Loucy (cell line): ENCODE data around the gene SCRN2.

Source experiments
- CTCF ChIP-seq: fragments of 200-600 bp; sonication (generic); conservative IDR thresholded peaks from 2 replicates; pipeline ENCODE4 v1.5.1; 2014; ENCODE audit warnings: mild to moderate bottlenecking, antibody characterized with exemption, low read length
- EZH2phosphoT487 ChIP-seq: fragments of 200-600 bp; IDR thresholded peaks from 2 replicates; pipeline ENCODE4 v1.6.1; 2018; ENCODE audit warnings: antibody characterized with exemption, mild to moderate bottlenecking, moderate library complexity, borderline replicate concordance

- TF ChIP-seq CTCF (no peak), EZH2phosphoT487 (no peak)
Observed at GRCh38 chr17:47834756-47835155, 6.3 kb downstream of the SCRN2 start.
